ENCODE data around the gene KRT6B. TPM values are rescaled to one million over a fixed set of nuclear protein-coding genes. Genes with fewer than 3 reads are reported as not detected.

KRT6B gene
- total and polyA plus RNA-seq, 2 donors (not counting 3 experiments of a cell fraction or from before 2014, with no cell fraction given): 0.03 TPM; not detected in 1

DNA sequence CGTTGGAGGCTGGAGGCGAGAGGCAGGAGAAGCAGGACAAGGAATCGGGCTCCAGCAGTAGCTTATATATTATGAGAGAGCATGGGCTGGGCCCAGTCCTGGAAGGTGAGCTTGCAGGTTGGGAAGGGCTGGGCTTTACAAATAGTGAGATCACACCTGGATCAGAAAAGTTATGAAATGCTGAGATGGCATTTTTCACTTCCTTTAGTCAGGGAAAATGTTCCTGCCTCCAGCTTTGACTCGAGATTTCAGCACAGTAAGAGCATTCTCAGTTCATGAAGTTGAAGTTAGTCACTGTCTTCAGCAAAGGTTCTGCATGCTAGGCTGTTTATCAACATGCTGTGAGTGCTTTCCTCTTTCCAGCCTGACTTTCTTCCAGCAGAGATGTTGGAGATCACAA, 21.8 kb upstream of the KRT6B start, which contains the start of gene KRT6C:
Gene KRT6C, minus strand, starts transcription at position 38 of the 400 bp plus-strand sequence. CDS start 68 bp downstream, outside the sequence.
- Histone ChIP-seq H4K20me1 (replicated peaks; ENCODE audit: control insufficient read depth, extremely low read depth, insufficient read depth, low read length) (no peaks in the 10 kb centered on the region), H3K4me3 (replicated peaks in 1 of 3; ENCODE audit: insufficient read depth in 1 of 3, low read depth in 1 of 3, low read length in 3 of 3) (no peak within 1 kb of the TSS), H3K79me2 (ENCODE audit: control insufficient read depth, insufficient read depth, low read length) (no peaks in the 10 kb centered on the region), H2AFZ (ENCODE audit: low read depth, low read length) (no peak within 1 kb of the TSS), H3K4me1 (ENCODE audit: control insufficient read depth, extremely low read depth, insufficient read depth, low read length) (no peaks in the 10 kb centered on the region), H3K9me1 (replicated peaks; ENCODE audit: control insufficient read depth, extremely low read depth, insufficient read depth, low read length) (no peaks in the 10 kb centered on the region), H3K4me2 (ENCODE audit: insufficient read depth, low read length) (no peak within 1 kb of the TSS), H3K9ac (replicated peaks; ENCODE audit: extremely low read depth, insufficient read depth, low read length) (no peak within 1 kb of the TSS), H3K9me3 (replicated peaks; ENCODE audit: control insufficient read depth, insufficient read depth, low read length) (no peaks in the 10 kb centered on the region), H3K36me3 (ENCODE audit: control insufficient read depth in 2 of 2, extremely low read depth in 1 of 2, insufficient read depth in 2 of 2, low read length in 2 of 2) (no peaks in the 10 kb centered on the region), H3K27ac (ENCODE audit: insufficient read depth, low read depth, low read length) (no peak within 1 kb of the TSS), H3K27me3 (ENCODE audit: control insufficient read depth in 2 of 2, insufficient read depth in 2 of 2, low read length in 2 of 2) (peaks cover 0 to 2% of the 10 kb centered on the region in 2 experiments)
- dilution Hi-C loops (cut with MboI; ENCODE audit: extremely low pct_ligation_motif_present, low sequenced_read_pairs): no loop called here
- intact Hi-C loops (cut with micrococcal nuclease): no loop called here
- ChIA-PET CTCF (no interaction called here), POLR2A (no interaction called here)
- no TSS peak for BruUV-seq (replicated peaks)
- FAIRE-seq: no peak
- DNase-seq (ENCODE audit: low read depth, low spot score): no peak
- TF ChIP-seq POLR2AphosphoS5 (IDR thresholded peaks at IDR 0.05; ENCODE audit: insufficient read depth, low read depth, low read length) (no peak), POLR2A (IDR thresholded peaks at IDR 0.05; ENCODE audit: low read depth, low read length) (no peak), GATA2 (IDR thresholded peaks at IDR 0.05; ENCODE audit: insufficient read depth, insufficient read length, low read depth, low read length) (no peak), FOS (IDR thresholded peaks at IDR 0.05; ENCODE audit: borderline replicate concordance, insufficient read depth, low read length) (no peak), EZH2 (IDR thresholded peaks at IDR 0.05; ENCODE audit: borderline replicate concordance, low read depth, low read length, severe bottlenecking) (no peak), CTCF (IDR thresholded peaks at IDR 0.05; ENCODE audit: extremely low read depth in 1 of 2, insufficient read depth in 1 of 2, low read depth in 1 of 2, low read length in 2 of 2) (no peak), JUN (IDR thresholded peaks at IDR 0.05; ENCODE audit: borderline replicate concordance, insufficient read depth, insufficient read length, low read depth) (no peak), MAX (IDR thresholded peaks at IDR 0.05; ENCODE audit: insufficient read depth, insufficient read length) (no peak), MYC (IDR thresholded peaks at IDR 0.05; ENCODE audit: low read depth, low read length) (no peak)
